ENCODE measurements around the gene LRRC4B.

DNA sequence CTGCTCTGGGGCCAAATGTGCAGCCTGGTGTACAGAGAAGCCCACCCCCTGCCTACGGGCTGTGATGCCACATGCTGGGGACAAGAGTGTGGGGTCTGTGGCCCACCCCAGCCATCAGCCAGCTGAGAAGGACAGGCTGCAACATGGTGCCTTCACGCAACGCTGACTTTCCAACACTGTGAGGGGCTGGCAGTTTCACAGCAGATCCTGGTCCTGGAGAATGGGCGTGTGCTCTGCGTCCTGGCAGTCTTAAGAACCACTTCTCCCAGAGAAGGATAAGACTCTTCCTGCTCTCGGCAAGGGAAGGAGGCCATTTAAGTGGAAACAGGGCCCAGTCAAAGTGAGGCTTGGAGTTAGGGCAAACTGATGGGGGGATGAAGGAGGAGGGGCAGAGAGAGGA is 4.6 kb downstream of the LRRC4B start:
- TF ChIP-seq, protein P1, sequence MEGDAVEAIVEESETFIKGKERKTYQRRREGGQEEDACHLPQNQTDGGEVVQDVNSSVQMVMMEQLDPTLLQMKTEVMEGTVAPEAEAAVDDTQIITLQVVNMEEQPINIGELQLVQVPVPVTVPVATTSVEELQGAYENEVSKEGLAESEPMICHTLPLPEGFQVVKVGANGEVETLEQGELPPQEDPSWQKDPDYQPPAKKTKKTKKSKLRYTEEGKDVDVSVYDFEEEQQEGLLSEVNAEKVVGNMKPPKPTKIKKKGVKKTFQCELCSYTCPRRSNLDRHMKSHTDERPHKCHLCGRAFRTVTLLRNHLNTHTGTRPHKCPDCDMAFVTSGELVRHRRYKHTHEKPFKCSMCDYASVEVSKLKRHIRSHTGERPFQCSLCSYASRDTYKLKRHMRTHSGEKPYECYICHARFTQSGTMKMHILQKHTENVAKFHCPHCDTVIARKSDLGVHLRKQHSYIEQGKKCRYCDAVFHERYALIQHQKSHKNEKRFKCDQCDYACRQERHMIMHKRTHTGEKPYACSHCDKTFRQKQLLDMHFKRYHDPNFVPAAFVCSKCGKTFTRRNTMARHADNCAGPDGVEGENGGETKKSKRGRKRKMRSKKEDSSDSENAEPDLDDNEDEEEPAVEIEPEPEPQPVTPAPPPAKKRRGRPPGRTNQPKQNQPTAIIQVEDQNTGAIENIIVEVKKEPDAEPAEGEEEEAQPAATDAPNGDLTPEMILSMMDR (IDR thresholded peaks at IDR 0.05), result no peak
- TF ChIP-seq POLR2A (IDR thresholded peaks at IDR 0.05), result no peak
- no peak for TF ChIP-seq EP300 (IDR thresholded peaks at IDR 0.05)
